NCI-H146 treated with DMSO at 0.1 percent for 48 hours (cell line): ENCODE data around the gene PALLD.
"Not testable (repeated sequence)": the region's sequence is repeated elsewhere in the genome, so short reads cannot be mapped to it uniquely, and the experiment has no call there.

Experiments
- DNase-seq: peaks from one replicate; lab custom pipeline; 2025; ENCODE audit not compliant: unreplicated experiment; lab: John Stamatoyannopoulos, UW

PALLD gene

DNA sequence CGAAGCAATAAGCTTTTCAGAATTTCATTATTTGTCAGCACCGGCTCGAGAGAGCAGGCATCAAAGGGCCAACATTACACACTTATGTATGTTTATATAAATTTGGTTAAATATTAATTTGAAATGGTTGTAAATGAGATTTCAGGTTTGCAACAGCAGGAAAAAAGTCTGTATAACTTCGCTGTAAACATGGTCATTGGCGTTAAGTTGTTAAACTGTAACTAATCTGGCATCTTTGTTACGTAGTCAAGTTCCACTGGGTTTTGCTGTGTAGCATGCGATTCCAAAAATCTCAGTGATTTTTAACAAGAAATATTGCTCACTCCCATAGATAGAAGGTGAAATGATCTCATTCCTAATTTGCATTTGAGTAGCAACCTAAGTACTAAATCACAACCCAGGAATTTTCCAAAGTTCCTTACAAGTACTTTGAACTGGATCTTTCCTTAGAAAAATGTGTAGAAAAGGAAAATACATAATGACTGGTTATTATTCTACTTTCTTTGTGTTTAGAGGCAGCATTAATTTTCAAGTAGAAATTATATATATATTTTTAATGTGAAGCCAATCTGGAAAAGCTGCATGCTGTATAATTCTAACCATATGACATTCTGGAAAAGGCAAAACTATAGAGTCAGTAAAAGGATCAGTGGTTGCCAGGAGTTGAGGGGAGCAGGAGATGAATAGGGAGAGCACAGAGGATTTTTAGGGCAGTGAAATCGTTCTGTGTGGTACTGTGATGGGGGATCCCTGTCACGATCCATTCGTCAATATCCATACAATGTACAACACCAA lies 291.1 kb downstream of the PALLD start:
- DNase-seq: no peak

DNA sequence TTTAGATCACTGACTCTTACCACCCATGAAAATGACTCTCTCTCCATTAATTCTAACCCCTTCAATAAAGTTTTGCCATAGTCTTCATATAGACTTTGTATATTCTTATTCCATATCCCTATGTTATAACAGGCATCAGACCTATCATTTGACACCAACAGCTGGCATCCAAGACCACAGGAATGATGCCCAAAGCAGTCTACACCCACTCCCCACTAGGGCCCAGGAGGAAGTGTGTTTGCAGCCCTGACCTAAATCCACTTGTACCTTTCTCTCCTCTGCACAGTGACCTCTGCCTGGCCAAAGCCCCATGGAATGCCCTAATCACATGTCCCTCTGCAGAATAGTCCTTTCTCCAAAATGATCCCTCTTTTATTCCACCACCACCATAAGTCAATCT lies 294.0 kb downstream of the PALLD start:
- no peak for DNase-seq

DNA sequence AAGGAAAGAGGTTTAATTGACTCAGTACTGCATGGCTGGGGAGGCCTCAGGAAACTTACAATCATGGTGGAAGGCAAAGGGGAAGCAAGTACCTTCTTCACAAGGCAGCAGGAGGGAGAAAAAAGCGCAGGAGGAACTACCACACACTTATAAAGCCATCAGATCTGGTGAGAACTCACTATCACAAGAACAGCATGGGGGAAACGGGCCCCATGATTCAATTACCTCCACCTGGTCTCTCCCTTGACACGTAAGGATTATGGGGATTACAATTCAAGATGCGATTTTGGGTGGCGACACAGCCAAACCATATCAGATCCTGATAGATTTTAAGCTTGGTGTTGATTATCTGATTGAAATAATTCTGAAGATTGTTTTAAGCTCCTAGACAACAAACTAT lies 294.5 kb downstream of the PALLD start:
- DNase-seq: no peak

DNA sequence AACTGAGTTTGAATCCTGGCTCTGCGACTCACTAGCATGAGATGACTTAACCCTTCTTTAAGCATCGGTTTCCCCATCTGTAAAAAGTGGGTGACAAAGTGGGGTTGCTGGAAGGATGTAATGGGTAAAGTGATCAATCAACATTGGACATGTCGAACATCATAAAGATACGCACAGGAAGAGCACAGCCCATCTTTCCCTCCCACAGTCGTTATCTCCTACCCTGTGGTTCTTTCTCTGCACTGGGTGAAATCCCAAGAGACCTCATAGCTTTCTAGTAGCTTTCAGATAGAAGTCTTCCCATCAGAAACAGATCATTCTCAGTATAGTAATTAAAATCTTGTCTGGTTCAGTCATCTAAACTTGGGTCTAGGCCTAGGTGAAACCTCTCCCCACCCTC lies 296.7 kb downstream of the PALLD start:
- no peak for DNase-seq

DNA sequence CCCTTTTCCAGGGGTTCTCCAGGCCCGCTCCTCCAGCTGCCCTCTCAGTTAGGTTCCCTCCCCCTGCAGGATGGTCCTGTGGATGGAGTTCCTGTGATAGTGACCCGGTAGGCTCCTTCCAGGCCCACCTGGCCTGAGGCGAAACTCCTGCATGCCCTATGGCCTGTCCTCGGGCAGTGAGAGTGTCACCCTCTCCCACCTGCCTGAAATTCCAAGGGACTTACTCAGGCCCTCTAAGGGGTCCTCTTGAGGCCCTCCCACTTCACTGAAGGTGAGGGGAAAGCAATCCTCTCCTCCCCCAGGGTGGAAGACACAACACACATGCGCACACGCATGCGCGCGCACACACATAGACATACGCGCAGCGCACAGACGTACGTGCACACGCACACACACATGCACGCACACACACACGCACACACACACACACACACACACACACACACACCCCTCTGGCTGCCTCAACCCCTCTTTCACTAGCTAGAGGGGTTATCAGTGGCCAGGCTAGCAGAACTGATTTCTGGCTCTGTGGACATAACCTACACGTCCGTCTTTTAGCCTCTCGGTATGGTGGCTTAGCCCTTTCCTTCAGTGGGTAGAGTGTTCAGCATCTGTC lies 297.3 kb downstream of the PALLD start:
- no peak for DNase-seq

DNA sequence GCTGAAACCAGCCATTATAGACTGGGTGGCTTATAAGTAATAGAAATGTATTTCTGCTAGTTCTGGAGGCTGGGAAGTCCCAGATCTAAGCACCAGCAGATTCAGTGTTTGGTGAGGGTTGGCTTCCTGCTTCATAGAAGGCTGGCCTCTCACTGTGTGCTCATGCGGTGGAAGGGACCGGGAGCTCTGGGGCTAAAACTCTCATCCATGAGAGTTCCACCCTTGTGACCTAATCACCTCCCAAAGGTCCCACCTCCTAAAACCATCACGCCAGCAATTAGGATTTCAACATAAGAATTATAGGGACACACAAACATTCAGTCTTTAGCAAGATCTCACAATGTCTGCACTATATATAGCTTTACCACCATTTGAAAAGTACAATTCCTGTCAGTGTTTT lies 298.0 kb downstream of the PALLD start:
- no peak for DNase-seq

DNA sequence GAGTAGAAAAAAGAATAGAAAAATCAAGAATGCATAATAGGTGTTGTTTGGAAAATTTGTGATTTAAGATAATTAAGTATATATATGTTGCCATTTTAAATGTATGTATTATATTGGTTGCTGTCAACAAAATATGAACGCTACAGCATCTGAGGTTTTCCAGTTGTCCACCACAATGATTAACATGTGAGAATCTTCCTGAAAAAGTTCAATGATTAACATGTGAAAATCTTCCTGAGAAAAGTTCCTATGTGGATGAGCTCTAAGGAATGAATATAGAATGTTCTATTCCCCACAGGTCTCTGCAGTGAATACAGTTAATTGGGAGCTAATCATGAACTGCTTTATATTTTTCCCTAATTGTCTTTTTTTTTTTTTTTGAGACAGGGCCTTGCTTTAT lies 298.5 kb downstream of the PALLD start:
- no peak for DNase-seq

DNA sequence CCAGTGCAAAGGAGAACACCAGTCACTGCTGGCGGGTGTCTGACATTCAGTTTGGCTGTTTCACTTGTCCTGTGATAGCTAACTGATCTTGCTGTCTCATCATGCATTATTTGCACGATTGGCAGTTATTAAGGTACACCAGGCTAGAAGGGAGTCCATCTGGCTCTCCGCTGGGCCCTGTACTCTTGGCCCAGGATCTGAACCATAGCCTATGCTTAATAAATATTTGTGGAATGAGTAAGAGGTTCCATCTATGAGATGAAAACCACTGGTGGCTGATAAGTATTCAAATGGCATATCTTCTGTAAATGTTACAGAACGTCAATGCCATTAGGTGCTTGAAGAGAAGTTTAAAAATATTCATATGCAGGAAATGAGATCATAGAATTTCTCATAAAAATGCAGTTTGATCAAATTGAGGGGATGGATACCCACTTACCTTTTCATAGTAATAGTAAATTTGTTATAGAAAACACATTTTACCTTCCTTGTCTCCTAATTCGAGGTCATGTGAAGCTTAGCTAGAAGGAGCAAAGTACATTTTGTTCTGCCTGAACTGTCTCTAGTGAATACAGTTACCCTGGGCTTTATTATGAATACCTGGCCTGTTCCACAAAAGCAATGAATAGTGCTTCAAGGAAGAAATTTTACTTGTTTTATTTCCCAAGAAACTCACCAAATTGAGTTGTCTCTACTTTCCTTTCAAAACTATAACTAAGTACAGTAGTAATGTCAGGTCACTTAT lies 299.7 kb downstream of the PALLD start:
- no peak for DNase-seq

DNA sequence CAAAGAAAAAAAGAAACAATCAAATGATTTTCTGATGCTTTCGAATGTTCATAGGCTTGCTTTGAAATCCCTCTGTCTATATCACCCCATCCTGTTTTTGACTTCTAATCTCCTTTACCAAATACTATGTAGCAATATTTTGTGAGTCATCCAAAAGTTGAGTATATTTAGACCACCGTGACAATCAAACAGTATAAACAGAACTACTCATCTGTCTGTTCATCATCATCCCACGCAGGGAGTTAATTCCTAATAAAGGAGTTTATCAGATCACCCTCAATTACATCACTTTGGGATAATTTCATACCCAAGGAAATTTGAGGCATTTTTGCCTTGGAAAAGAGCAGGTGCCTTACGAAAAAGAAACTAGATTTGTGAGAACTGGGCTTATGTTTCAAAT lies 300.3 kb downstream of the PALLD start:
- DNase-seq: no peak

DNA sequence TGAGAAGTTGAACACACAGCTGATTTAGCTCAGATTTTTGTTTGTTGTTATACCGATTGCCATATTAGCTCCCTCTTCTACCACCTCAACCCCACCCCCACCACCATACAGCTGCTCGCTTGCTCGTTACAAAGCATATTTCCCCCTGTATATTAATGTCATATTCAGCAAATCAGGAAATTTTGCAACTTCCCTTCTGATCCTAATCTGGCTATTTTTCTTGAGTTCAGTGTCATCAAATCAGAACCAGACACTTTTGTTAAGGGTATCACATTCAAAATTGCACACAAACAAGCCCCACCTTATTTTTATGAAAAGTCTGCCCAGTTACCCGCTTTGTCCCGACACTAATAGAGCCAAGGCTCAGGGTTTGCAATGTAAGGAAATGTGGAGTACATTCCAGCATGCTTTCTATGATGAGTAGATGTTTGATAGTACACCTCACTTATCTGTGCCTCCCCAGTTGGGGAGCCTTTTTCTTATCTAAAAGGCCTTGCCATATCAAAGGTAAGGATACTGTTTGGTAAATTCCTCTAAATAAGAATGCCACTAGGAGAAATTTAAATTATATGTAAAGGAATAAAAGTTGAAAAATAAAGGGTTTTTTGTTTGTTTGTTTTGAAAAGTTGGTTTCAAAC lies 301.0 kb downstream of the PALLD start:
- DNase-seq: no peak

DNA sequence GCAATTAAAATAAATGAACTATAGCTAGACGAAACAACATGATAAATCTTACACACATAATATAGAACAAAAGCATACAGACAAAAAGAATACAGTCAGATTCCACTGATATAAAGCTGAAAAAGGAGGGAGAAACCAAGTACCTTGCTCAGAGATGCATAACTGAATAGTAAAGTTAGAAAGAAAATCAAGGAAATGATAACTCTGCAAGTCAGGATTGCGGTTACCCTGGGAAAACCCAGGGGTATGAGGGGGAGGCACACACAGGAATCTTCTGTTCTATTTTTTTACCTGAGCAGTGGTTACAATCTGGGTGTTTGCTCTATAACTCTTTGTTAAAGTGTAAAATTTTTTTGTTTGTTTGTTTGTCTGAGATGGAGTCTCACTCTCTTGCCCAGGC lies 304.1 kb downstream of the PALLD start:
- DNase-seq: no peak

DNA sequence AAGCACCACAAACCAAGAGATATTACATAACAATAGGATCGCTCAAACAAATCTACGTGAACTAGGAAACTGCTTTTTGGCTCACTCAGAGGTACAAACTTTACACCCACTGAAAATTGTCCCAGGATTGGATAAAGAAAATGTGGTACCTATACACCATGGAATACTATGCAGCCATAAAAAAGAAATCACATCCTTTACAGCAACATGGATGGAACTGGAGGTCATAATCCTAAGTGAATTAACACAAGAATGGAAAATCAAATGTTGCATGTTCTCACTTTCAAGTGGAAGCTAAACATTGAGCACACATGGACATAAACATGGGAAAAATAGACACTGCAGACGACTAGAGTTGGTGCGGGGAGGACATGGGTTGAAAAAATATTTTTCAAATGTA lies 305.4 kb downstream of the PALLD start:
- no peak for DNase-seq

DNA sequence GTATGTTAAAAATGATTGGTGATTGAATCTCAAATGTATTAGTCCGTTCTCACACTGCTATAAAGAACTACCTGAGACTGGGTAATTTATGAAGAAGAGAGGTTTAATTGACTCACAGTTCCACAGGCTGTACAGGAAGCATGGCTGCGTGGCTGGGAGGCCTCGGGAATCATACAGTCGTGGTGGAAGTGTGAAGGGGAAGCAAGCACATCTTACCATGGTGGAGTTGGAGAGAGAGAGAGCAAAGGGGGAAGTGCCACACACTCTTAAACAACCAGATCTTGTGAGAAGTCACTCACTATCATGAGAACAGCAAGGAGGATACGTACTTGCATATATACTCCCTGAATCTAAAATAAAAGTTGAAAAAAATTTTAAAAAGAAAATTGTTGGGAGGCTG lies 306.2 kb downstream of the PALLD start:
- not testable (repeated sequence) for DNase-seq

DNA sequence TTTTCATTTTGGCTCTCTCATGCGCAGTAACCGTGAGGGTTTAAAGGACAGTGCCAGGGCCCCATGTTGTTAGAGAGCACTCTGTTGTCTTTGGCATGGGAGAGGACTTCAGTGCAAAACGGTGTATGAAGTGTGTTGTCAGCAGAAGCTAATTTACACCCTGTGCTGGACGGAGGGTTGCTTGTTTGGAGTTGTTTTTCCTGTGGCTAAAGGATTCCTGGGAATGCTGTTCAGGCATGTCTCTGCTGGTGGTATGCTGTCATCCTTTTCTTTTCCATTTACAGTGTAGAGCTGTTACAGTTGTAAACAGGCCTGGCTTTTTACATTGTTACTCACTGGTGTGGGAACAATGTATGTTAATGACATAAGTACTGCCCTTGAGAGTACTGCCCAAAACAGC lies 306.9 kb downstream of the PALLD start:
- no peak for DNase-seq

DNA sequence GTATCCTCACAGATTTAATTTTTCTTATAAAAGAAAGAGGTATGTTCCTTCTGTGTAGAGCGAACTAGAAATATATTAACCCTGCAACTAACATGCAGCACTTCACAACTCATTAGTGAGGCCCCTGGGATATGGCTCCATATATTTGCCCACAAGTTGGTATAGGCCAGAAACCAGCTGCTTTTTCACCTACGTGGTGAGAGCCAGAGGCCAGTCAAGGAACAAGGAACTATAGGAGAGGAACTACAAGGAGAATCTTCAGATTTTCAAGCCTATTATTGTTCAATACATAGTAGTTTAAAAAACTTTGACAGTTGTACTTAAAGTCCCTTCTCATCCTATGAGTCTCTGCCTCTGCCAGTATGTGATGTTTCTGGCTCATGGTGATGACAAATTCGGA lies 307.3 kb downstream of the PALLD start:
- DNase-seq: no peak

DNA sequence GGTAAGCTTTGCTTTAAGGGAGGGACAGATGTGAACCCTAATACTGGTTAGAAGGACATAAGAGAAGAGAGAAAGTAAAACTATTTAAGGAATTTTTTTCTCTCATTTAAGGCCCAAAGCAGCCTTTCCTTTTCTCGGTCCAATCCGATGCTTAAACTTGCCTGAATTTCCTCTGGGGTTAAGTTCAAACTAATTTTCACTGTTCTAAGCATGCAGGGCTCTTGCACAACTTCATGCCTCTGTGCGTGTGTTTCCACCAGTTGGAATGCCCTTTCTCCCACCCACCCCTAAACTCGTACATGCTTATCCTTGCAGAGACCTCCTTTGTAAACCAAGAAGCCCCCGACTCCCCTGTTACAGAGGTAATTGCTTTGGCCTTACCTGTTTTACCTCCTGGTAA lies 308.5 kb downstream of the PALLD start:
- no peak for DNase-seq

DNA sequence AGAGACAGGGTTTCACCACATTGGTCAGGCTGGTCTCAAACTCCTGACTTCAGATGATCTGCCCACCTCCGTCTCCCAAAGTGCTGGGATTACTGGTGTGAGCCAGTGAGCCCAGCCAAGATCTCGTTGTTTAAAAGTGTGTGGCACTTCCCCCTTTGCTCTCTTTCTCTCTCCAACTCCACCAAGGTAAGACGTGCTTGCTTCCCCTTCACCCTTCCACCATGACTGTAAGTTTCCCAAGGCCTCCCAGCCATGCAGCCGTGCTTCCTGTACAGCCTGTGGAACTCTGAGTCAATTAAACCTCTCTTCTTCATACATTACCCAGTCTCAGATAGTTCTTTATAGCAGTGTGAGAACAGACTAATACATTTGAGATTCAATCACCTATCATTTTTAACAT lies 309.4 kb downstream of the PALLD start:
- not testable (repeated sequence) for DNase-seq

DNA sequence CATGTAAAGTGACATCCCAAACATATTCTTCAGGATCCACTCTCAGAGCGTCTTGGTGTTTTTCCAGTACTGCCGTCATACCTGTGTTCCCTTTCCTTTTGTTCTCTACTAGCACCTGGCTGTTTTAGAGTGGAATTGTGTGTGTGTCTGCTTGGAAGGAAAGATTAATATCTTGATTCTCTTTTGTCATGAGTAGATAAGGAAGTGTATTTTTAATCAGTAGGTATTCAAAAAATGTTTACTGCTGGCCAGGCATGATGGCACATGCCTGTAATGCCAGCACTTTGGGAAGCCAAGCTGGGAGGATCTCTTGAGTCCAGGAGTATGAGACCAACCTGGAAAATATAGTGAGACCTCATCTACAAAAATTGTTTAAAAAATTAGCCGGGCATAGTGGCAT lies 314.4 kb downstream of the PALLD start:
- no peak for DNase-seq

DNA sequence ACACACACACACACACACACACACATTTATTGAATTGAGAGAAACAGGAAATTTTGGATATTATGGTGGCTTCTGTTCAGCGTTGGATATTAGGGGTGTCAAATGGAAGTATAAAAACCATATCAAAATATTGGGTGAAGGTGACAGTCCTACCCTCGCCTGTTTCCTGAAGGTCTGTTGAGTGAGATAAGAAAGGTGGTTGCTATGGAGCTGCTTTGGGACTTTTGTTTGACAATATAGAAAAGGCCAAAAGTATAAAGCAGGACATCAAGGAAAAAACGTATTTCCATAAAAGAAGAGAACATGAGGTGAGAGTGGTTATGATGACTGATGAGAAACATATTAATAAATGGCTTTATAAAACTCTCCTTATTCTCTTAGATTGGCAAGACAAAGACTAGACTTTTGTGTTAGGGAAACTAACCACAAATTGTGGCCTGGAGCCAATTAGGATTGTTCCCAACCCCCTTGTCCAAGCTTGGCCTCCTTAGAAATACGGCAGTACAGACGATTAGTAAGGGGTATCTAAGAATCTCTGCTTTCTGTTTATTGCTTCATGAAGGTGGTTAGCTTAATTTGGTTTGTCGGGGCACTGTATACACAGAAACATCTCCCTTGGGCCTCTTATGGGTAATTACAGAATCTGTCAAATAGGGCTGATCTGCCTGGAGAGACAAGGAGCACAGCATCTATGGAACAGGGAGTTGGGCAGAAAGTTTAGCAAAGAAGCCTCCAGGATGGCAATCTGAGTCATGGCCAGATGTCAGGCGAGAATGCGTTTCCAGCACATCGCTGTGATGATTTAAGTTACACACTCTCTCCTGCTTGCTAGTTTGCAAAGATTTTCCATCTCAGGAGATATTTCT lies 315.2 kb downstream of the PALLD start:
- no peak for DNase-seq

DNA sequence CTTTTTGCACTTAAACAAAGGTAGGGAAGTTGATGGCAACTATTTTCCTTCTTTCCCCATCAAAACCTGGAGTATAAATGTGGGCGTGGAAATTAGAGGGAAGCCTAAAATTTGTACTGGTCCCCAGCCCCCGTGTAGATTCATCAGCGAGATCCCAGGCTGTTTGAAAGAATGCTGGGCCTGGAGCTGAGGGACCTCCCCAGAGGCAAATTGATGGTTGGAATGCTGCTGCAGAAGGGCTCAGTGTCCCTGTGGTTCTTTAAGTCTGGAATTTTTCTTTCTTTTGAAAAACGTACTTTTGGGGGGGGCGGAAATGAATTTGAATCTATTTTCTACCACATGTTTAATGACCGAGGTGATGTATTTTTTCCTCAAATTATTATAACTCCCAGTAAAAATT lies 316.0 kb downstream of the PALLD start:
- DNase-seq: no peak

DNA sequence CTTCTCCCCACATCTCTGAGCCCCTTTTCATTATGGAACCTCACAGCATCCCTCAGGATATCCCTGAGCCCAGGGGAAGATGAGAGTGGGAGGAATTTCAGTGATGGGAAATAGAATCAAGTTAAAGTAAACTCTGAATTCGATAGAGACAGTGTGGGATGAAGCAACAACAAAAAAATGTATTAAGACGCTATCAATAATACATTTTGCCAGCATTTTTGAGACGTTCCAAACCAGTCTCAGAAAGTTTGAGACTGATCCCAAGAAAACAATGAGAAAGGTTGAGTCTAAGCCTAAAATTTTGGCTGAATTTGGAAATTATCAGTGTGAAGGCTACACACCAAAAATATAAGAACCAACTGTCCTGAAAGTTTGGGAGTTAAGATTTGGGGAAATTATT lies 317.0 kb downstream of the PALLD start:
- DNase-seq: no peak
